ENCODE measurements around the gene TGFBR3L.
A peak's percentile ranks its signal among the peaks of the same experiment; 100 is the strongest.

The TGFBR3L gene

DNA sequence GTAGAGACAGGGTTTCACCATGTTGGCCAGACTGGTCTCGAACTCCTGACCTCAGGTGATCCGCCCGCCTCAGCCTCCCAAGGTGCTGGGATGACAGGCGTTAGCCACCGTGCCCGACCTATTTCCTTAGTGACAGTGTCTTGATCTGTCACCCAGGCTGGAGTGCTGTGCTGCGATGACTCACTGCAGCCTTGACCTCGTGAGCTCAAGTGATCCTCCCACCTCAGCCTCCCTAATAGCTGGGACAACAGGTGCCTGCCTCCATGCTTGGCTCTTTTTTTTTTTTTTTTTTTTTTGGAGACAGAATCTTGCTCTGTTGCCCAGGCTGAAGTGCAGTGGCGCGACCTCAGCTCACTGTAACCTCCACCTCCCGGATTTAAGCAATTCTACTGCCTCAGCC, 15.4 kb downstream of the TGFBR3L start (continued):
- TF ChIP-seq, protein P1, sequence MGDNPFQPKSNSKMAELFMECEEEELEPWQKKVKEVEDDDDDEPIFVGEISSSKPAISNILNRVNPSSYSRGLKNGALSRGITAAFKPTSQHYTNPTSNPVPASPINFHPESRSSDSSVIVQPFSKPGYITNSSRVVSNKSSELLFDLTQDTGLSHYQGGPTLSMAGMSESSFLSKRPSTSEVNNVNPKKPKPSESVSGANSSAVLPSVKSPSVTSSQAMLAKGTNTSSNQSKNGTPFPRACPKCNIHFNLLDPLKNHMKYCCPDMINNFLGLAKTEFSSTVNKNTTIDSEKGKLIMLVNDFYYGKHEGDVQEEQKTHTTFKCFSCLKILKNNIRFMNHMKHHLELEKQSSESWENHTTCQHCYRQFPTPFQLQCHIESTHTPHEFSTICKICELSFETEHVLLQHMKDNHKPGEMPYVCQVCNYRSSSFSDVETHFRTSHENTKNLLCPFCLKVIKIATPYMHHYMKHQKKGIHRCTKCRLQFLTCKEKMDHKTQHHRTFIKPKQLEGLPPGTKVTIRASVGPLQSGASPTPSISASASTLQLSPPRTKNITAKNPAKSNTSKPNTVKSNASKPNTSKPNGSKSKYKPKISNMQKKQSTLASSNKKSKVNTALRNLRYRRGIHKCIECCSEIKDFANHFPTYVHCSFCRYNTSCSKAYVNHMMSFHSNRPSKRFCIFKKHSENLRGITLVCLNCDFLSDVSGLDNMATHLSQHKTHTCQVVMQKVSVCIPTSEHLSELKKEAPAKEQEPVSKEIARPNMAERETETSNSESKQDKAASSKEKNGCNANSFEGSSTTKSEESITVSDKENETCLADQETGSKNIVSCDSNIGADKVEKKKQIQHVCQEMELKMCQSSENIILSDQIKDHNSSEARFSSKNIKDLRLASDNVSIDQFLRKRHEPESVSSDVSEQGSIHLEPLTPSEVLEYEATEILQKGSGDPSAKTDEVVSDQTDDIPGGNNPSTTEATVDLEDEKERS (tag by site-specific recombination; IDR thresholded peaks at IDR 0.05): 0 out of 2 replicates have a peak, but pooled peaks have one; percentile 43
- TF ChIP-seq, protein P2, sequence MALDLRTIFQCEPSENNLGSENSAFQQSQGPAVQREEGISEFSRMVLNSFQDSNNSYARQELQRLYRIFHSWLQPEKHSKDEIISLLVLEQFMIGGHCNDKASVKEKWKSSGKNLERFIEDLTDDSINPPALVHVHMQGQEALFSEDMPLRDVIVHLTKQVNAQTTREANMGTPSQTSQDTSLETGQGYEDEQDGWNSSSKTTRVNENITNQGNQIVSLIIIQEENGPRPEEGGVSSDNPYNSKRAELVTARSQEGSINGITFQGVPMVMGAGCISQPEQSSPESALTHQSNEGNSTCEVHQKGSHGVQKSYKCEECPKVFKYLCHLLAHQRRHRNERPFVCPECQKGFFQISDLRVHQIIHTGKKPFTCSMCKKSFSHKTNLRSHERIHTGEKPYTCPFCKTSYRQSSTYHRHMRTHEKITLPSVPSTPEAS (tag by site-specific recombination; IDR thresholded peaks at IDR 0.05): 0 out of 2 replicates have a peak, but pooled peaks have one; percentile 22
- TF ChIP-seq, protein P3, sequence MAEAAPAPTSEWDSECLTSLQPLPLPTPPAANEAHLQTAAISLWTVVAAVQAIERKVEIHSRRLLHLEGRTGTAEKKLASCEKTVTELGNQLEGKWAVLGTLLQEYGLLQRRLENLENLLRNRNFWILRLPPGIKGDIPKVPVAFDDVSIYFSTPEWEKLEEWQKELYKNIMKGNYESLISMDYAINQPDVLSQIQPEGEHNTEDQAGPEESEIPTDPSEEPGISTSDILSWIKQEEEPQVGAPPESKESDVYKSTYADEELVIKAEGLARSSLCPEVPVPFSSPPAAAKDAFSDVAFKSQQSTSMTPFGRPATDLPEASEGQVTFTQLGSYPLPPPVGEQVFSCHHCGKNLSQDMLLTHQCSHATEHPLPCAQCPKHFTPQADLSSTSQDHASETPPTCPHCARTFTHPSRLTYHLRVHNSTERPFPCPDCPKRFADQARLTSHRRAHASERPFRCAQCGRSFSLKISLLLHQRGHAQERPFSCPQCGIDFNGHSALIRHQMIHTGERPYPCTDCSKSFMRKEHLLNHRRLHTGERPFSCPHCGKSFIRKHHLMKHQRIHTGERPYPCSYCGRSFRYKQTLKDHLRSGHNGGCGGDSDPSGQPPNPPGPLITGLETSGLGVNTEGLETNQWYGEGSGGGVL (tag by site-specific recombination; IDR thresholded peaks at IDR 0.05): 0 out of 2 replicates have a peak, but pooled peaks have one; percentile 13
- TF ChIP-seq SCRT2 (tag by site-specific recombination; IDR thresholded peaks at IDR 0.05): peak; percentile 98
- TF ChIP-seq, protein P4, sequence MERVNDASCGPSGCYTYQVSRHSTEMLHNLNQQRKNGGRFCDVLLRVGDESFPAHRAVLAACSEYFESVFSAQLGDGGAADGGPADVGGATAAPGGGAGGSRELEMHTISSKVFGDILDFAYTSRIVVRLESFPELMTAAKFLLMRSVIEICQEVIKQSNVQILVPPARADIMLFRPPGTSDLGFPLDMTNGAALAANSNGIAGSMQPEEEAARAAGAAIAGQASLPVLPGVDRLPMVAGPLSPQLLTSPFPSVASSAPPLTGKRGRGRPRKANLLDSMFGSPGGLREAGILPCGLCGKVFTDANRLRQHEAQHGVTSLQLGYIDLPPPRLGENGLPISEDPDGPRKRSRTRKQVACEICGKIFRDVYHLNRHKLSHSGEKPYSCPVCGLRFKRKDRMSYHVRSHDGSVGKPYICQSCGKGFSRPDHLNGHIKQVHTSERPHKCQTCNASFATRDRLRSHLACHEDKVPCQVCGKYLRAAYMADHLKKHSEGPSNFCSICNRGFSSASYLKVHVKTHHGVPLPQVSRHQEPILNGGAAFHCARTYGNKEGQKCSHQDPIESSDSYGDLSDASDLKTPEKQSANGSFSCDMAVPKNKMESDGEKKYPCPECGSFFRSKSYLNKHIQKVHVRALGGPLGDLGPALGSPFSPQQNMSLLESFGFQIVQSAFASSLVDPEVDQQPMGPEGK (tag by site-specific recombination; IDR thresholded peaks at IDR 0.05): peak; percentile 48
- peak; percentile 29; the same call in 1 of the 2 replicates for TF ChIP-seq KLF9 (tag by site-specific recombination; IDR thresholded peaks at IDR 0.05; ENCODE audit: low read depth)
- TF ChIP-seq ZNF629 (tag by site-specific recombination; IDR thresholded peaks at IDR 0.05): peak; percentile 44
- peak; percentile 86 for TF ChIP-seq SP7 (tag by site-specific recombination; IDR thresholded peaks at IDR 0.05)
- peak; percentile 96 for TF ChIP-seq SCRT1 (tag by site-specific recombination; IDR thresholded peaks at IDR 0.05; ENCODE audit: borderline replicate concordance)
- TF ChIP-seq, protein P5, sequence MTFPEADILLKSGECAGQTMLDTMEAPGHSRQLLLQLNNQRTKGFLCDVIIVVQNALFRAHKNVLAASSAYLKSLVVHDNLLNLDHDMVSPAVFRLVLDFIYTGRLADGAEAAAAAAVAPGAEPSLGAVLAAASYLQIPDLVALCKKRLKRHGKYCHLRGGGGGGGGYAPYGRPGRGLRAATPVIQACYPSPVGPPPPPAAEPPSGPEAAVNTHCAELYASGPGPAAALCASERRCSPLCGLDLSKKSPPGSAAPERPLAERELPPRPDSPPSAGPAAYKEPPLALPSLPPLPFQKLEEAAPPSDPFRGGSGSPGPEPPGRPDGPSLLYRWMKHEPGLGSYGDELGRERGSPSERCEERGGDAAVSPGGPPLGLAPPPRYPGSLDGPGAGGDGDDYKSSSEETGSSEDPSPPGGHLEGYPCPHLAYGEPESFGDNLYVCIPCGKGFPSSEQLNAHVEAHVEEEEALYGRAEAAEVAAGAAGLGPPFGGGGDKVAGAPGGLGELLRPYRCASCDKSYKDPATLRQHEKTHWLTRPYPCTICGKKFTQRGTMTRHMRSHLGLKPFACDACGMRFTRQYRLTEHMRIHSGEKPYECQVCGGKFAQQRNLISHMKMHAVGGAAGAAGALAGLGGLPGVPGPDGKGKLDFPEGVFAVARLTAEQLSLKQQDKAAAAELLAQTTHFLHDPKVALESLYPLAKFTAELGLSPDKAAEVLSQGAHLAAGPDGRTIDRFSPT (tag by site-specific recombination; IDR thresholded peaks at IDR 0.05): peak; percentile 71
- TF ChIP-seq ZBTB21 (tag by site-specific recombination; IDR thresholded peaks at IDR 0.05): 0 out of 2 replicates have a peak, but pooled peaks have one; percentile 13

DNA sequence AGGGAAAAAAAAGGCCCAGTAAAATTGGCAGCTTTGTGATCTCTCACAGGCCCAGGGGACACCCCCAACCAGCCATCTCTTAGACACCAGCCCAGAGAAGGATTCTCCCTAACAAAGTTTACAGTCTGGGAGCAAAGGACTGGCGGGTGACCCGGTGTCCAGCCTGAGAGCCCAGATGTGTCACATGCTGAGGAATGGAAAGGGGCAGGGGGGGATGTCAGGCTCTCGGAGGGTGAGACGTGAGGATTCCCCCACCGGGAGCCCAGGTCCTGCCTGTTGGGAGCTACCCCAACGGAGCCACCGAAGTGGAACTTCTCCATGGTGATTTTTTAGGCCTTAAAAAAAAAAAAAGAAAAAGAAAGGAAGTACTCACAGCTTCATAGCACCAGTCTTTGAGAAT, 16.1 kb downstream of the TGFBR3L start:
- H3K4me3 ChIP-seq (ENCODE audit: low read depth, low read length): no peak overlapping the region
- TF ChIP-seq ZIC2 (tag by site-specific recombination; IDR thresholded peaks at IDR 0.05) (no peak), ZNF366 (tag by site-specific recombination; conservative IDR thresholded peaks at IDR 0.05) (no peak), ZNF768 (tag by site-specific recombination; IDR thresholded peaks at IDR 0.05) (no peak), ZFP37 (tag by site-specific recombination; IDR thresholded peaks at IDR 0.05) (no peak), ZNF37A (tag by site-specific recombination; IDR thresholded peaks at IDR 0.05) (no peak), REPIN1 (tag by site-specific recombination; IDR thresholded peaks at IDR 0.05; ENCODE audit: low read depth) (no peak)
- TF ChIP-seq, protein P6, sequence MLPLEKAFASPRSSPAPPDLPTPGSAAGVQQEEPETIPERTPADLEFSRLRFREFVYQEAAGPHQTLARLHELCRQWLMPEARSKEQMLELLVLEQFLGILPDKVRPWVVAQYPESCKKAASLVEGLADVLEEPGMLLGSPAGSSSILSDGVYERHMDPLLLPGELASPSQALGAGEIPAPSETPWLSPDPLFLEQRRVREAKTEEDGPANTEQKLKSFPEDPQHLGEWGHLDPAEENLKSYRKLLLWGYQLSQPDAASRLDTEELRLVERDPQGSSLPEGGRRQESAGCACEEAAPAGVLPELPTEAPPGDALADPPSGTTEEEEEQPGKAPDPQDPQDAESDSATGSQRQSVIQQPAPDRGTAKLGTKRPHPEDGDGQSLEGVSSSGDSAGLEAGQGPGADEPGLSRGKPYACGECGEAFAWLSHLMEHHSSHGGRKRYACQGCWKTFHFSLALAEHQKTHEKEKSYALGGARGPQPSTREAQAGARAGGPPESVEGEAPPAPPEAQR (tag by site-specific recombination; IDR thresholded peaks at IDR 0.05): no peak
- TF ChIP-seq, protein P7, sequence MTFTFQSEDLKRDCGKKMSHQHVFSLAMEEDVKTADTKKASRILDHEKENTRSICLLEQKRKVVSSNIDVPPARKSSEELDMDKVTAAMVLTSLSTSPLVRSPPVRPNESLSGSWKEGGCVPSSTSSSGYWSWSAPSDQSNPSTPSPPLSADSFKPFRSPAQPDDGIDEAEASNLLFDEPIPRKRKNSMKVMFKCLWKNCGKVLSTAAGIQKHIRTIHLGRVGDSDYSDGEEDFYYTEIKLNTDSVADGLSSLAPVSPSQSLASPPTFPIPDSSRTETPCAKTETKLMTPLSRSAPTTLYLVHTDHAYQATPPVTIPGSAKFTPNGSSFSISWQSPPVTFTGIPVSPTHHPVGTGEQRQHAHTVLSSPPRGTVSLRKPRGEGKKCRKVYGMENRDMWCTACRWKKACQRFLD (tag by site-specific recombination; IDR thresholded peaks at IDR 0.05): no peak
- TF ChIP-seq, protein P4 (tag by site-specific recombination; IDR thresholded peaks at IDR 0.05): no peak
- POLR2A ChIA-PET: interaction anchor here (0.6 to 5.8 kb wide), 6 partner anchors 9 to 62 kb away, joined by 3 to 60 read pairs (median 6); partner anchors contain the start of genes SNAPC2 and TIMM44
- H3K9me3 ChIP-seq (ENCODE audit: control insufficient read depth, insufficient read depth, low read depth, low read length): no peaks in the 10 kb centered on the region
- CTCF ChIA-PET: interaction anchor here (0.9 to 3.5 kb wide), 3 partner anchors 9 to 13 kb away, joined by 3 to 25 read pairs (median 3); partner anchors contain the start of gene TIMM44
- H3K36me3 ChIP-seq (ENCODE audit: control insufficient read depth in 2 of 2, insufficient read depth in 1 of 2, low read length in 2 of 2): peaks cover 6 to 66% of the 10 kb centered on the region in 2 experiments; a peak in 2 of 3 replicates
- H3K27ac ChIP-seq (ENCODE audit: extremely low read depth, low read depth, low read length): no peak overlapping the region
- H3K4me1 ChIP-seq (ENCODE audit: control insufficient read depth, insufficient read depth, low read length): peaks cover 17% of the 10 kb centered on the region
